OCI-LY7 (cell line): ENCODE measurements around the gene PGBD1. TPM values are rescaled to one million over a fixed set of nuclear protein-coding genes. Genes with fewer than 3 reads are reported as not detected.

Experiments used
- BruUV-seq: library from RNA; stranded (reverse); fragments of 400-500 nt; replicated peaks from 2 replicates; lab custom pipeline; 2021; lab: Mats Ljungman, UMichigan
- CTCF ChIA-PET: fragments of 300-600 bp; sonication (Branson Sonifier 250); formaldehyde crosslinking; loops from one replicate; lab custom pipeline; 2022; ENCODE audit warnings: antibody characterized with exemption; ENCODE audit not compliant: unreplicated experiment; lab: Charles Lee
- POLR2A ChIA-PET: fragments of 300-600 bp; sonication (Branson Sonifier 250); formaldehyde crosslinking; loops from one replicate; lab custom pipeline; 2022; ENCODE audit warnings: antibody characterized with exemption; lab: Charles Lee
- DNase-seq: peaks from one replicate; pipeline ENCODE4 v3.0.0-alpha.2; 2015; ENCODE audit warnings: low spot score
- H2AFZ ChIP-seq: fragments of 200-600 bp; sonication (generic), shearing (Covaris generic); 2 replicates; pipeline ENCODE4 v1.6.1; 2014; ENCODE audit warnings: mild to moderate bottlenecking, antibody characterized with exemption, low read length, moderate library complexity
- H3K27ac ChIP-seq: fragments of 200-600 bp; sonication (generic); 2 replicates; pipeline ENCODE4 v1.5.1; 2014; ENCODE audit warnings: mixed run types, low read depth, mild to moderate bottlenecking, moderate library complexity, low read length, inconsistent platforms; ENCODE audit not compliant: poor library complexity, severe bottlenecking
- H3K36me3 ChIP-seq: fragments of 200-600 bp; sonication (generic); 2 replicates; pipeline ENCODE4 v1.6.1; 2014; ENCODE audit warnings: mild to moderate bottlenecking, antibody characterized with exemption, low read length, moderate library complexity, mixed read lengths; ENCODE audit not compliant: insufficient read depth
- H3K4me1 ChIP-seq: fragments of 200-600 bp; sonication (generic); 2 replicates; pipeline ENCODE4 v1.5.1; 2014; ENCODE audit warnings: mild to moderate bottlenecking, low read length; ENCODE audit not compliant: insufficient read depth, poor library complexity, severe bottlenecking
- H3K4me2 ChIP-seq: fragments of 200-600 bp; sonication (generic); 2 replicates; pipeline ENCODE4 v1.6.1; 2014; ENCODE audit warnings: mild to moderate bottlenecking, low read length
- H3K4me3 ChIP-seq: fragments of 200-600 bp; sonication (generic); 2 replicates; pipeline ENCODE4 v1.5.1; 2014; ENCODE audit warnings: mild to moderate bottlenecking, low read depth, low read length; ENCODE audit not compliant: poor library complexity, severe bottlenecking
- H3K79me2 ChIP-seq: fragments of 200-600 bp; sonication (generic); 2 replicates; pipeline ENCODE4 v1.6.1; 2016; ENCODE audit warnings: low read depth, mild to moderate bottlenecking, low read length, moderate library complexity, mixed read lengths; ENCODE audit not compliant: insufficient read depth
- H3K9me2 ChIP-seq: fragments of 200-600 bp; sonication (generic); 2 replicates; pipeline ENCODE4 v1.6.1; 2016; ENCODE audit warnings: mild to moderate bottlenecking, low read length, mixed read lengths; ENCODE audit not compliant: insufficient read depth
- H3K9me3 ChIP-seq: fragments of 200-600 bp; sonication (generic); 2 replicates; pipeline ENCODE4 v1.6.1; 2014; ENCODE audit warnings: mild to moderate bottlenecking, mixed run types, low read length, mixed read lengths
- H4K20me1 ChIP-seq: fragments of 200-600 bp; sonication (generic); 2 replicates; pipeline ENCODE4 v1.6.1; 2014; ENCODE audit warnings: mild to moderate bottlenecking, antibody characterized with exemption, low read length, moderate library complexity, mixed read lengths; ENCODE audit not compliant: insufficient read depth
- EZH2phosphoT487 ChIP-seq: fragments of 200-600 bp; sonication (generic); IDR thresholded peaks from 2 replicates; pipeline ENCODE4 v1.6.1; 2018; ENCODE audit warnings: low read depth, borderline replicate concordance, mild to moderate bottlenecking, mixed run types, antibody characterized with exemption, low read length, moderate library complexity, mixed read lengths
- intact Hi-C: fragments of 100-400 bp; cut with micrococcal nuclease; formaldehyde crosslinking; loops from one replicate; pipeline ENCODE4 v1.10.0; 2022; ENCODE audit not compliant: unreplicated experiment
- small RNA-seq: library from RNA; depleted of rRNA; stranded (forward); fragments of <200 nt; gene quantifications from one replicate; pipeline ENCODE3, GENCODE V24; 2014
- total RNA-seq, 2 experiments: library from RNA; depleted of rRNA in 1 of 2; stranded (reverse); fragments of >200 nt in 1 of 2; shearing (Covaris generic) in 1 of 2; gene quantifications; 2 replicates each; pipeline ENCODE4 v1.2.3, GENCODE V29; 2014 to 2022
- TF ChIP-seq, protein P1 (sequence below): fragments of 200-600 bp; sonication (generic); conservative IDR thresholded peaks from 2 replicates; pipeline ENCODE4 v1.5.1; 2014; ENCODE audit warnings: mild to moderate bottlenecking, antibody characterized with exemption, low read length, moderate library complexity, mixed read lengths

The PGBD1 gene
- total RNA-seq, 2 experiments from 2014 or later = 1.6 to 3.3 TPM

DNA sequence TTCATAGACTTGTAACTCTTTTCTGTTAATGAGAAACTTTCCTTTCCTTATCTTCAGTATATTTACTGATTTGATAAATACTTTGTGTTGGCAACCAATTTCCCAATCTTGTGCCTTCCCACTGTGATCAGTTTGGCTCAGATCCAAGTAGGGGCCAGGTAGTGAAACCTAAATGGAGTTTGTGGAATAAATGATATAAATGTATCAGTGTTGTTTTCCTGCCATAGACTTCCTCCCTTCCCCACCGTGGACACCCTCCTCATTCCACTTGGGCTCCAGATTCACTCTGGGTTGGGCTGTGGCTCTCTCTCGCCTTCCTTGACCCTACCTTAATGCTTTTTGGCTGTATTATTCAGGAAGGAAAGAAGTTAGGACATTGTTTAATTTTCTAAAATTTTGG, 69.7 kb downstream of the PGBD1 start:
- Histone ChIP-seq H3K27ac (no peak overlapping the region), H3K4me3 (peak overlapping the region; percentile 79), H3K4me1 (peaks cover 12% of the 10 kb centered on the region), H3K79me2 (peaks cover 10% of the 10 kb centered on the region; the same call in 1 of the 2 replicates), H3K4me2 (peak overlapping the region; percentile 81), H3K36me3 (peaks cover 20% of the 10 kb centered on the region), H2AFZ (no peak overlapping the region), H3K9me3 (peaks cover 22% of the 10 kb centered on the region), H3K9me2 (no peaks in the 10 kb centered on the region; the same call in 1 of the 2 replicates), H4K20me1 (no peaks in the 10 kb centered on the region)
- no TSS peak for BruUV-seq
- no peak for TF ChIP-seq EZH2phosphoT487
- TF ChIP-seq, protein P1, sequence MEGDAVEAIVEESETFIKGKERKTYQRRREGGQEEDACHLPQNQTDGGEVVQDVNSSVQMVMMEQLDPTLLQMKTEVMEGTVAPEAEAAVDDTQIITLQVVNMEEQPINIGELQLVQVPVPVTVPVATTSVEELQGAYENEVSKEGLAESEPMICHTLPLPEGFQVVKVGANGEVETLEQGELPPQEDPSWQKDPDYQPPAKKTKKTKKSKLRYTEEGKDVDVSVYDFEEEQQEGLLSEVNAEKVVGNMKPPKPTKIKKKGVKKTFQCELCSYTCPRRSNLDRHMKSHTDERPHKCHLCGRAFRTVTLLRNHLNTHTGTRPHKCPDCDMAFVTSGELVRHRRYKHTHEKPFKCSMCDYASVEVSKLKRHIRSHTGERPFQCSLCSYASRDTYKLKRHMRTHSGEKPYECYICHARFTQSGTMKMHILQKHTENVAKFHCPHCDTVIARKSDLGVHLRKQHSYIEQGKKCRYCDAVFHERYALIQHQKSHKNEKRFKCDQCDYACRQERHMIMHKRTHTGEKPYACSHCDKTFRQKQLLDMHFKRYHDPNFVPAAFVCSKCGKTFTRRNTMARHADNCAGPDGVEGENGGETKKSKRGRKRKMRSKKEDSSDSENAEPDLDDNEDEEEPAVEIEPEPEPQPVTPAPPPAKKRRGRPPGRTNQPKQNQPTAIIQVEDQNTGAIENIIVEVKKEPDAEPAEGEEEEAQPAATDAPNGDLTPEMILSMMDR = no peak
- DNase-seq = no peak
- intact Hi-C loops = loop anchor here (2.0 to 5.0 kb wide), 3 partner anchors 48 to 449 kb away; partner anchors contain the start of genes ZKSCAN4 and ZSCAN12
- POLR2A ChIA-PET = interaction anchor here (0.5 to 1.6 kb wide), 2 partner anchors 103 to 311 kb away, joined by 3 read pairs; no protein-coding TSS in a partner anchor
- CTCF ChIA-PET = no interaction called here

- Histone ChIP-seq H3K4me1 (peaks cover 12% of the 10 kb centered on the region), H4K20me1 (no peaks in the 10 kb centered on the region), H2AFZ (no peak overlapping the region), H3K36me3 (peaks cover 23% of the 10 kb centered on the region), H3K4me2 (peak overlapping the region; percentile 81), H3K9me2 (no peaks in the 10 kb centered on the region; the same call in 1 of the 2 replicates), H3K4me3 (no peak overlapping the region), H3K79me2 (peaks cover 10% of the 10 kb centered on the region; the same call in 1 of the 2 replicates), H3K27ac (no peak overlapping the region), H3K9me3 (peaks cover 23% of the 10 kb centered on the region)
- BruUV-seq = no TSS peak
- DNase-seq = no peak
- intact Hi-C loops = loop anchor here (2.0 to 5.0 kb wide), 3 partner anchors 47 to 449 kb away; partner anchors contain the start of genes ZKSCAN4 and ZSCAN12
- TF ChIP-seq, protein P1 = no peak
- TF ChIP-seq EZH2phosphoT487 = no peak
- ChIA-PET POLR2A (interaction anchor here (0.5 to 1.6 kb wide), 2 partner anchors 103 to 312 kb away, joined by 3 read pairs; no protein-coding TSS in a partner anchor), CTCF (no interaction called here)
These were observed 70.1 kb downstream of the PGBD1 start for GRCh38 chr6:28351493-28351925.

Small RNA genes lying within 50 kb of the gene (small RNA-seq; reads per million reads assigned to genes)
- not detected for gene AL021997.1
- gene AL021997.2 = not detected

Other genes with a start within 250 kb of the PGBD1 start
- gene ZNF165, start 201.0 kb upstream of the PGBD1 start, total RNA-seq (2014; rRNA removed; shearing (Covaris generic)) = 2.6 and 4.9 TPM in 2 replicates
- 3.1 and 3.2 TPM in 2 replicates for gene ZNF165, start 201.0 kb upstream of the PGBD1 start, total RNA-seq (2022)
- 8.6 and 10.8 TPM in 2 replicates for gene ZSCAN16, start 157.0 kb upstream of the PGBD1 start, total RNA-seq (2014; rRNA removed; shearing (Covaris generic))
- 7.6 and 8.4 TPM in 2 replicates for gene ZSCAN16, start 157.0 kb upstream of the PGBD1 start, total RNA-seq (2022)
- 16.6 and 20.7 TPM in 2 replicates for gene ZKSCAN8, start 139.7 kb upstream of the PGBD1 start, total RNA-seq (2014; rRNA removed; shearing (Covaris generic))
- gene ZKSCAN8, start 139.7 kb upstream of the PGBD1 start, total RNA-seq (2022) = 22.3 and 25.1 TPM in 2 replicates
- 7.3 and 9.0 TPM in 2 replicates for gene ZSCAN9, start 56.3 kb upstream of the PGBD1 start, total RNA-seq (2014; rRNA removed; shearing (Covaris generic))
- 3.1 and 7.0 TPM in 2 replicates for gene ZSCAN9, start 56.3 kb upstream of the PGBD1 start, total RNA-seq (2022)
- 7.9 and 9.3 TPM in 2 replicates for gene ZKSCAN4, start 29.3 kb upstream of the PGBD1 start, total RNA-seq (2014; rRNA removed; shearing (Covaris generic))
- 6.9 and 7.9 TPM in 2 replicates for gene ZKSCAN4, start 29.3 kb upstream of the PGBD1 start, total RNA-seq (2022)
- not detected in 2 replicates for gene NKAPL, start 22.3 kb upstream of the PGBD1 start, total RNA-seq (2014; rRNA removed; shearing (Covaris generic))
- gene NKAPL, start 22.3 kb upstream of the PGBD1 start, total RNA-seq (2022) = not detected in 2 replicates
- 6.8 and 15.4 TPM in 2 replicates for gene ZSCAN26, start 14.4 kb upstream of the PGBD1 start, total RNA-seq (2014; rRNA removed; shearing (Covaris generic))
- gene ZSCAN26, start 14.4 kb upstream of the PGBD1 start, total RNA-seq (2022) = 2.8 and 6.3 TPM in 2 replicates
- gene ZSCAN31, start 54.6 kb downstream of the PGBD1 start, total RNA-seq (2014; rRNA removed; shearing (Covaris generic)) = not detected in 2 replicates
- gene ZSCAN31, start 54.6 kb downstream of the PGBD1 start, total RNA-seq (2022) = not detected in 2 replicates
- 2.5 and 3.2 TPM in 2 replicates for gene ZKSCAN3, start 68.4 kb downstream of the PGBD1 start, total RNA-seq (2014; rRNA removed; shearing (Covaris generic))
- gene ZKSCAN3, start 68.4 kb downstream of the PGBD1 start, total RNA-seq (2022) = 6.7 and 7.1 TPM in 2 replicates
- gene ZSCAN12, start 118.2 kb downstream of the PGBD1 start, total RNA-seq (2014; rRNA removed; shearing (Covaris generic)) = 10.2 and 10.5 TPM in 2 replicates
- 8.4 and 11.0 TPM in 2 replicates for gene ZSCAN12, start 118.2 kb downstream of the PGBD1 start, total RNA-seq (2022)
- not detected in 2 replicates for gene ZSCAN23, start 161.9 kb downstream of the PGBD1 start, total RNA-seq (2014; rRNA removed; shearing (Covaris generic))
- not detected in 2 replicates for gene ZSCAN23, start 161.9 kb downstream of the PGBD1 start, total RNA-seq (2022)
- not detected in 2 replicates for gene GPX6, start 234.2 kb downstream of the PGBD1 start, total RNA-seq (2014; rRNA removed; shearing (Covaris generic))
- not detected in 2 replicates for gene GPX6, start 234.2 kb downstream of the PGBD1 start, total RNA-seq (2022)
- 0.09 TPM in 1 of 2 replicates, not detected in the other for gene GPX5, start 244.3 kb downstream of the PGBD1 start, total RNA-seq (2014; rRNA removed; shearing (Covaris generic))
- not detected in 2 replicates for gene GPX5, start 244.3 kb downstream of the PGBD1 start, total RNA-seq (2022)